ENCODE data around the gene SGCA. TPM values are rescaled to one million over a fixed set of nuclear protein-coding genes. Genes with fewer than 3 reads are reported as not detected.

Gene SGCA
- total RNA-seq, 2 experiments from 2014 or later, result 0.57 to 1.1 TPM

DNA sequence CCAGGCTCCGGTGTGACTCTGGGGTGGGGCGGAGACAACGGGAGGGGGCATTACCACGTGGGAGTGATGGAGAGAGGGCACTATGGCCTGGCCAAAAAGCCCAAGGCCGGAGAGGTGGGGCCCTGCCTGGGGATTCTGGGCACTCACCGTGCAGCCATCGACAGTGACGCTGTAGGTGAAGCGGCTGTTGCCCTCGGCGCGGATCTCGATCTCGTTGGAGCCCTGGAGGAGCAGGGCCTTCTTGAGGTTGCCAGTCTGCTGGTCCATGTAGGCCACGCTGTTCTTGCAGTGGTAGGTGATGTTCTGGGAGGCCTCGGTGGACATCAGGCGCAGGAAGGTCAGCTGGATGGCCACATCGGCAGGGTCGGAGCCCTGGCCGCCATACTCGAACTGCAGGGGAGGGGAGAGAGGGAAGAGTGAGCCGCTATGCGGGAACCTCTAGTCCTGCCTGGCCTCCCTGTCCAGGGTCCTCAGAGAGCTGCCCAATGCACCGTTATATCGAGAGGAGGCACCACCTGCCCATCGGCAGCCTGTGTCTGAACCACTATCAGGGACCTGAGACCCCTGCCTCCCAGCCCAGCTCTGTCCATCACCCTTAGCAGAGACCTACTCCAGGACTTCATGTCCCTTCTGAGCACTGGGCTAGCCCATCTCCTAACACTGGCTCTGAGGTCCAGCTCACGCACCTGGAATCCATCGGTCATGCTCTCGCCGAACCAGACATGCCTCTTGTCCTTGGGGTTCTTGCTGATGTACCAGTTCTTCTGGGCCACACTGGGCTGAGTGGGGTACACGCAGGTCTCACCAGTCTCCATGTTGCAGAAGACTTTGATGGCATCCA lies 20.0 kb downstream of the SGCA start:
- H2AFZ ChIP-seq (ENCODE audit: low read length), result no peak overlapping the region
- CTCF ChIA-PET (ENCODE audit: unreplicated experiment), result no interaction called here

GRCh38 chr17:50186661-50187393 lies 21.0 kb downstream of the SGCA start:
- no peak overlapping the region for H3K4me3 ChIP-seq (ENCODE audit: low read depth, low read length, poor library complexity, severe bottlenecking)
- H3K27ac ChIP-seq (ENCODE audit: low read depth, low read length, poor library complexity, severe bottlenecking), result no peak overlapping the region
- CTCF ChIA-PET (ENCODE audit: unreplicated experiment), result no interaction called here
- H3K79me2 ChIP-seq (ENCODE audit: insufficient read depth, low read depth, low read length), result no peaks in the 10 kb centered on the region
- no peaks in the 10 kb centered on the region for H4K20me1 ChIP-seq (ENCODE audit: insufficient read depth, low read length)
- no TSS peak for BruUV-seq (replicated peaks)
- intact Hi-C loops (cut with micrococcal nuclease; ENCODE audit: unreplicated experiment), result no loop called here
- H3K4me1 ChIP-seq (ENCODE audit: insufficient read depth, low read length, poor library complexity, severe bottlenecking), result peaks cover 26% of the 10 kb centered on the region
- no peak overlapping the region for H2AFZ ChIP-seq (ENCODE audit: low read length)
- DNase-seq (ENCODE audit: low spot score), result no peak
- no peaks in the 10 kb centered on the region for H3K36me3 ChIP-seq (ENCODE audit: insufficient read depth, low read length)
- TF ChIP-seq CTCF (conservative IDR thresholded peaks at IDR 0.05; ENCODE audit: low read length) (no peak), EZH2phosphoT487 (IDR thresholded peaks at IDR 0.05; ENCODE audit: borderline replicate concordance, low read depth, low read length) (no peak)
- no peaks in the 10 kb centered on the region for H3K9me2 ChIP-seq (ENCODE audit: insufficient read depth, low read length)
- H3K4me2 ChIP-seq (ENCODE audit: low read length), result no peak overlapping the region
- no peaks in the 10 kb centered on the region for H3K9me3 ChIP-seq (ENCODE audit: low read length)
- POLR2A ChIA-PET, result no interaction called here

More for the DNA sequence above, 20.0 kb downstream of the SGCA start:
- no TSS peak for BruUV-seq (replicated peaks)
- Histone ChIP-seq H3K4me3 (ENCODE audit: low read depth, low read length, poor library complexity, severe bottlenecking) (no peak overlapping the region), H3K4me1 (ENCODE audit: insufficient read depth, low read length, poor library complexity, severe bottlenecking) (peaks cover 30% of the 10 kb centered on the region), H3K27ac (ENCODE audit: low read depth, low read length, poor library complexity, severe bottlenecking) (no peak overlapping the region), H3K4me2 (ENCODE audit: low read length) (no peak overlapping the region), H3K36me3 (ENCODE audit: insufficient read depth, low read length) (no peaks in the 10 kb centered on the region), H3K9me2 (ENCODE audit: insufficient read depth, low read length) (no peaks in the 10 kb centered on the region), H4K20me1 (ENCODE audit: insufficient read depth, low read length) (no peaks in the 10 kb centered on the region), H3K79me2 (ENCODE audit: insufficient read depth, low read depth, low read length) (no peaks in the 10 kb centered on the region), H3K9me3 (ENCODE audit: low read length) (no peaks in the 10 kb centered on the region)
- POLR2A ChIA-PET, result no interaction called here
- intact Hi-C loops (cut with micrococcal nuclease; ENCODE audit: unreplicated experiment), result no loop called here
- DNase-seq (ENCODE audit: low spot score), result no peak
- TF ChIP-seq CTCF (conservative IDR thresholded peaks at IDR 0.05; ENCODE audit: low read length) (no peak), EZH2phosphoT487 (IDR thresholded peaks at IDR 0.05; ENCODE audit: borderline replicate concordance, low read depth, low read length) (no peak)

GRCh38 chr17:50187394-50187725 lies 21.6 kb downstream of the SGCA start:
- no peaks in the 10 kb centered on the region for H3K36me3 ChIP-seq (ENCODE audit: insufficient read depth, low read length)
- H3K79me2 ChIP-seq (ENCODE audit: insufficient read depth, low read depth, low read length), result no peaks in the 10 kb centered on the region
- ChIA-PET POLR2A (interaction anchor here (0.5 kb wide), 1 partner anchor 12 kb away, joined by 3 read pairs; no protein-coding TSS in a partner anchor), CTCF (ENCODE audit: unreplicated experiment) (no interaction called here)
- no peaks in the 10 kb centered on the region for H3K9me3 ChIP-seq (ENCODE audit: low read length)
- no peak overlapping the region for H3K4me2 ChIP-seq (ENCODE audit: low read length)
- H3K27ac ChIP-seq (ENCODE audit: low read depth, low read length, poor library complexity, severe bottlenecking), result no peak overlapping the region
- no peak overlapping the region for H2AFZ ChIP-seq (ENCODE audit: low read length)
- BruUV-seq (replicated peaks), result no TSS peak
- intact Hi-C loops (cut with micrococcal nuclease; ENCODE audit: unreplicated experiment), result no loop called here
- H4K20me1 ChIP-seq (ENCODE audit: insufficient read depth, low read length), result no peaks in the 10 kb centered on the region
- H3K9me2 ChIP-seq (ENCODE audit: insufficient read depth, low read length), result no peaks in the 10 kb centered on the region
- H3K4me1 ChIP-seq (ENCODE audit: insufficient read depth, low read length, poor library complexity, severe bottlenecking), result peaks cover 25% of the 10 kb centered on the region
- H3K4me3 ChIP-seq (ENCODE audit: low read depth, low read length, poor library complexity, severe bottlenecking), result no peak overlapping the region
- no peak for TF ChIP-seq CTCF (conservative IDR thresholded peaks at IDR 0.05; ENCODE audit: low read length)
- TF ChIP-seq EZH2phosphoT487 (IDR thresholded peaks at IDR 0.05; ENCODE audit: borderline replicate concordance, low read depth, low read length), result no peak
- no peak for DNase-seq (ENCODE audit: low spot score)
